ENCODE data around the gene DDX43. TPM values are rescaled to one million over a fixed set of nuclear protein-coding genes. Genes with fewer than 3 reads are reported as not detected.

DDX43 gene
- total RNA-seq: under 1 TPM; 0.15 to 0.29 TPM

GRCh38 chr6:73394577-73395354 lies at the start of gene DDX43:
Gene DDX43 (plus strand): TSS chr6:73394828. CDS start chr6:73394906, 78 bp downstream.
- peaks cover 14% of the 10 kb centered on the region for H3K4me1 Mint-ChIP-seq (ENCODE audit: low read depth)
- H3K4me3 Mint-ChIP-seq: peak within 1 kb of the TSS; percentile 53
- ChIA-PET CTCF (interaction anchor here (1.4 kb wide), 1 partner anchor 19 kb away, joined by 3 read pairs; no protein-coding TSS in a partner anchor), POLR2A (interaction anchor here (1.0 kb wide), 1 partner anchor 119 kb away, joined by 3 read pairs; no protein-coding TSS in a partner anchor)
- peak; percentile 44 for DNase-seq
- H3K9me3 Mint-ChIP-seq: no peaks in the 10 kb centered on the region
- intact Hi-C loops (cut with micrococcal nuclease): loop anchor here (5.0 kb wide), 1 partner anchor 68 kb away; the partner anchor contains the start of gene MTO1
- H3K27me3 Mint-ChIP-seq: no peaks in the 10 kb centered on the region
- H3K36me3 Mint-ChIP-seq: no peaks in the 10 kb centered on the region
- peak within 1 kb of the TSS; percentile 23 for H3K27ac Mint-ChIP-seq

- CTCF ChIA-PET: no interaction called here
- Mint-ChIP-seq H3K4me3 (no peak overlapping the region), H3K4me1 (ENCODE audit: low read depth) (no peaks in the 10 kb centered on the region), H3K36me3 (no peaks in the 10 kb centered on the region), H3K27ac (no peak overlapping the region), H3K9me3 (no peaks in the 10 kb centered on the region), H3K27me3 (peaks cover 23% of the 10 kb centered on the region)
- intact Hi-C loops (cut with micrococcal nuclease): no loop called here
- POLR2A ChIA-PET: no interaction called here
- no peak for DNase-seq
Measured at GRCh38 chr6:73348550-73349204, 46.0 kb upstream of the DDX43 start.

GRCh38 chr6:73349311-73349710 lies 45.3 kb upstream of the DDX43 start:
- intact Hi-C loops (cut with micrococcal nuclease): no loop called here
- CTCF ChIA-PET: no interaction called here
- H3K27me3 Mint-ChIP-seq: peaks cover 23% of the 10 kb centered on the region
- POLR2A ChIA-PET: no interaction called here
- H3K4me1 Mint-ChIP-seq (ENCODE audit: low read depth): no peaks in the 10 kb centered on the region
- no peak overlapping the region for H3K4me3 Mint-ChIP-seq
- no peak overlapping the region for H3K27ac Mint-ChIP-seq
- DNase-seq: no peak
- H3K36me3 Mint-ChIP-seq: no peaks in the 10 kb centered on the region
- no peaks in the 10 kb centered on the region for H3K9me3 Mint-ChIP-seq

GRCh38 chr6:73353636-73354593 lies 40.7 kb upstream of the DDX43 start, which contains the start of gene DPPA5:
Gene DPPA5 (minus strand): TSS chr6:73354276. CDS start chr6:73354225, 51 bp downstream.
- CTCF ChIA-PET: no interaction called here
- DNase-seq: no peak
- no peak within 1 kb of the TSS for H3K4me3 Mint-ChIP-seq
- intact Hi-C loops (cut with micrococcal nuclease): no loop called here
- H3K27ac Mint-ChIP-seq: no peak within 1 kb of the TSS
- POLR2A ChIA-PET: no interaction called here
- H3K9me3 Mint-ChIP-seq: no peaks in the 10 kb centered on the region
- H3K27me3 Mint-ChIP-seq: peaks cover 7% of the 10 kb centered on the region
- no peaks in the 10 kb centered on the region for H3K36me3 Mint-ChIP-seq
- no peaks in the 10 kb centered on the region for H3K4me1 Mint-ChIP-seq (ENCODE audit: low read depth)

GRCh38 chr6:73362358-73362757 lies 32.3 kb upstream of the DDX43 start, which contains the start of gene KHDC3L:
Gene KHDC3L (plus strand): TSS chr6:73362658. CDS start chr6:73362730, 72 bp downstream.
- Mint-ChIP-seq H3K27me3 (peaks cover 1% of the 10 kb centered on the region), H3K27ac (no peak within 1 kb of the TSS), H3K9me3 (no peaks in the 10 kb centered on the region), H3K4me3 (no peak within 1 kb of the TSS), H3K4me1 (ENCODE audit: low read depth) (no peaks in the 10 kb centered on the region), H3K36me3 (no peaks in the 10 kb centered on the region)
- DNase-seq: no peak
- intact Hi-C loops (cut with micrococcal nuclease): no loop called here
- ChIA-PET CTCF (no interaction called here), POLR2A (no interaction called here)

- no peak overlapping the region for H3K27ac Mint-ChIP-seq
Measured at GRCh38 chr6:73362869-73363536, 31.6 kb upstream of the DDX43 start.

GRCh38 chr6:73363537-73363875 lies 31.1 kb upstream of the DDX43 start:
- H3K9me3 Mint-ChIP-seq: no peaks in the 10 kb centered on the region
- ChIA-PET POLR2A (no interaction called here), CTCF (no interaction called here)
- H3K27ac Mint-ChIP-seq: no peak overlapping the region
- H3K4me3 Mint-ChIP-seq: no peak overlapping the region
- no peak for DNase-seq
- peaks cover 1% of the 10 kb centered on the region for H3K27me3 Mint-ChIP-seq
- no peaks in the 10 kb centered on the region for H3K4me1 Mint-ChIP-seq (ENCODE audit: low read depth)
- intact Hi-C loops (cut with micrococcal nuclease): no loop called here
- H3K36me3 Mint-ChIP-seq: no peaks in the 10 kb centered on the region

More at GRCh38 chr6:73362869-73363536, 31.6 kb upstream of the DDX43 start:
- DNase-seq: no peak
- no peaks in the 10 kb centered on the region for H3K36me3 Mint-ChIP-seq
- H3K9me3 Mint-ChIP-seq: no peaks in the 10 kb centered on the region
- ChIA-PET POLR2A (no interaction called here), CTCF (no interaction called here)
- peaks cover 1% of the 10 kb centered on the region for H3K27me3 Mint-ChIP-seq
- H3K4me3 Mint-ChIP-seq: no peak overlapping the region
- intact Hi-C loops (cut with micrococcal nuclease): no loop called here
- H3K4me1 Mint-ChIP-seq (ENCODE audit: low read depth): no peaks in the 10 kb centered on the region

- Mint-ChIP-seq H3K9me3 (no peaks in the 10 kb centered on the region), H3K36me3 (no peaks in the 10 kb centered on the region), H3K4me1 (ENCODE audit: low read depth) (no peaks in the 10 kb centered on the region), H3K4me3 (no peak overlapping the region), H3K27me3 (no peaks in the 10 kb centered on the region), H3K27ac (no peak overlapping the region)
- ChIA-PET CTCF (no interaction called here), POLR2A (no interaction called here)
- intact Hi-C loops (cut with micrococcal nuclease): no loop called here
- no peak for DNase-seq
Measured at GRCh38 chr6:73364121-73364520, 30.5 kb upstream of the DDX43 start.

- Mint-ChIP-seq H3K4me3 (no peak overlapping the region), H3K27me3 (no peaks in the 10 kb centered on the region), H3K36me3 (no peaks in the 10 kb centered on the region), H3K27ac (no peak overlapping the region), H3K9me3 (no peaks in the 10 kb centered on the region), H3K4me1 (ENCODE audit: low read depth) (no peaks in the 10 kb centered on the region)
- no peak for DNase-seq
- intact Hi-C loops (cut with micrococcal nuclease): no loop called here
- POLR2A ChIA-PET: no interaction called here
- CTCF ChIA-PET: interaction anchor here (1.4 kb wide), 1 partner anchor 38 kb away, joined by 3 read pairs; no protein-coding TSS in a partner anchor
Measured at GRCh38 chr6:73364549-73364948, 30.1 kb upstream of the DDX43 start.

GRCh38 chr6:73367761-73368355 lies 26.8 kb upstream of the DDX43 start:
- Mint-ChIP-seq H3K4me3 (no peak overlapping the region), H3K36me3 (no peaks in the 10 kb centered on the region), H3K4me1 (ENCODE audit: low read depth) (no peaks in the 10 kb centered on the region), H3K27ac (no peak overlapping the region), H3K27me3 (no peaks in the 10 kb centered on the region), H3K9me3 (peaks cover 10% of the 10 kb centered on the region)
- ChIA-PET POLR2A (no interaction called here), CTCF (interaction anchor here (0.7 kb wide), 1 partner anchor 21 kb away, joined by 3 read pairs; no protein-coding TSS in a partner anchor)
- intact Hi-C loops (cut with micrococcal nuclease): no loop called here
- DNase-seq: no peak

- intact Hi-C loops (cut with micrococcal nuclease): no loop called here
- Mint-ChIP-seq H3K4me1 (ENCODE audit: low read depth) (no peaks in the 10 kb centered on the region), H3K27me3 (no peaks in the 10 kb centered on the region), H3K4me3 (no peak overlapping the region), H3K9me3 (peaks cover 14% of the 10 kb centered on the region), H3K36me3 (peaks cover 2% of the 10 kb centered on the region), H3K27ac (no peak overlapping the region)
- DNase-seq: no peak
- CTCF ChIA-PET: interaction anchor here (0.5 to 0.7 kb wide), 2 partner anchors 20 to 64 kb away, joined by 3 read pairs; no protein-coding TSS in a partner anchor
- POLR2A ChIA-PET: no interaction called here
Measured at GRCh38 chr6:73368675-73369074, 26.0 kb upstream of the DDX43 start.

Measured in activated CD4-positive, alpha-beta memory T cell treated with anti-CD3 and anti-CD28 coated beads for 36 hours (primary cell).